Forelimb muscle (tissue), 1 donor: Measurements from ENCODE around the gene NCF4. TPM values are rescaled to one million over a fixed set of nuclear protein-coding genes. Genes with fewer than 3 reads are reported as not detected.

Experiments
- DNase-seq: peaks from one replicate; pipeline ENCODE4 v3.0.0-alpha.2; 2013; ENCODE audit warnings: low read depth
- polyA plus RNA-seq: library from polyadenylated mRNA; unstranded; fragments of 120-200 nt; gene quantifications from one replicate; pipeline ENCODE4 v1.2.1, GENCODE V29; 2013; ENCODE audit not compliant: insufficient read length

NCF4 gene
- polyA plus RNA-seq, 1 donor: 2.9 TPM

DNA sequence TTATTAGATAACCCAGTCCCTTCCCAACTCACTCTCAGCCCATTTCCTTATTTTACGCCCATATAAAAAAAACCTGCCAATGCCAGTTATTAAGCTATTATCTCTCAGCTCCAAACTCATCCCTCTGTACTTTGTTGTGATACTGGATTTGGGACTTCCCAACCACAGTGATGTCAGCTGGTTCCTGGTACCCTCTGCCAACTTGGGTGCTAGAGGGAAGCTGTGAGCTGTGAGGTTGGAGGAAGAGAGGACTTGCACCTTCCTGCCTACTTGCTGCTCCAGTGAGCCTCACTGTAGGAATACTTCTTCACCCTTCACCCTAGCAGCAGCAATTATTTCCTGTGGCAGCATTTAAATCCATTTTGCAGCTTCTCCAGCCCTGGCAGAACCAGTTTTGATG lies 33.5 kb downstream of the NCF4 start:
- no peak for DNase-seq

DNA sequence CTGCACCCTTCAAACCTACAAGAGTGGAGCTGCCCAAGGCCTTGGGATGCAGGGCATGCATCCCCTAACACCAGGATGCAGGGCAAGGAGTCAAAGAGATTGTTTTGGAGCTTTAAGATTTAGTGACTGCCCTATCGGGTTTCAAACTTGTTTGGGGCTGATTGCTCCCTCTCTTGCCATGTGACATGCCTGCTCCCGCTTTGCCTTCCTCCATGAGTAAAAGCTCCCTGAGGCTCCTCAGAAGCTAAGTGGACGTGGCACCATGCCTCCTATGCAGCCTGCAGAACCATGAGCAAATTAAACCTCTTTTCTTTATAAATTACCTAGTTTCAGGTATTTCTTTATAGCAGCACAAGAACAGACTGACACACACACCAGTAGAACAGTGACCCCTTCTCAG lies 36.8 kb downstream of the NCF4 start:
- no peak for DNase-seq

DNA sequence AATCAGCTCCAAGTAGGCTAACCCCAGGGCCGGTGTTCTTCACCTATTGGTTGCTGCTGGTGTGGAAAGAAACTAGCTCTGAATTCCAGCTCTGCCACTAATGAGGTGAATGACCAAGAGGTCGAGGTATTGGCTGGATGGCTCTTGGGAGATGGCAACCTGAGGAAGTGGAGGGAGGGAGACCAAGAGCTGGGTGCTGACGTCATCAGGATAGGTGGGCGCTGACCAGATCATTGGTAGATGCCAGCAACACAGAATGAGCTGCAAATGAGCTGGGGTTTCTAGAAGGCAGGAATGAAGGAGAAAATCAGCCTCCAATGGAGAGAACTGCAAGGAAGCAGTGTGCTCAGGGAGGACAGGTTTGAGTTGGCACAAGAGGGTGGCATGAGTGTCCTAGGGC lies 37.9 kb downstream of the NCF4 start:
- no peak for DNase-seq

- DNase-seq: no peak
These were observed 38.7 kb downstream of the NCF4 start for GRCh38 chr22:36899498-36899897.

GRCh38 chr22:36900225-36900624 lies 39.4 kb downstream of the NCF4 start:
- DNase-seq: no peak

GRCh38 chr22:36900880-36901279 lies 40.1 kb downstream of the NCF4 start:
- DNase-seq: no peak

DNA sequence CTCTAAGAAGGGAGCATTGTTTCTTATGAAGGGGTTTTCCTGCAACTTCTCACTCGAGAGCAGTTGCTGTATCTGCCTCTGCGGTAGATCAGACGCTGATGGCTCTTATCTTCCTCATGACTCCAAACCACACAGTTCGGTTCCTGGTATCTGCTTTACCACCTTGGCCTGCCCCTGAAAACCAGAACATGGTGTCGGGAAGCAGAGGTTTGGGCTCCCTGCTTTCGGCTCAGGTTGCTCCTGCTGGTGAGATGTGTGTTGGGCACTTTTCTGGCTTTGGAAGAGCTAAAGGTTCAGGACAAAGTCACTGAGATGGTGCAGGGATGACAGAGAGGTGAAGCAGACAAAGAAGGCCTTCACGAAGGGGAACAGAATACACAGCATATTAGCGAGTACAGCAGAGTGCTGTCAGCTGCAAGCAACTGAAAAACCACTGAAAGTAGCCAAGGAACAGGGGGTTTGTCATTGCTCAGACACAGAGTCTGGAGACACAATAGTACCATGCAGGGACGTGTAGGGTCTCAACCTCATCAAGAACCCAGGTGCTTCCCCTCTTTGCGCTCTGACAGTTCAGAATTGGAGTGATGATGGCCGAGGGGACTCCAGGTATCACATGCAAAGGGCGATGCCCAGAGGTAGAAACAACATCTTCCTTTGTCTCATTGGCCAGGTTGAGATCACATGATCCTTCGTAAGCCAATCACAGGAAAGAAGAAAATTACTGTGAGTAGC lies 40.8 kb downstream of the NCF4 start:
- no peak for DNase-seq

DNA sequence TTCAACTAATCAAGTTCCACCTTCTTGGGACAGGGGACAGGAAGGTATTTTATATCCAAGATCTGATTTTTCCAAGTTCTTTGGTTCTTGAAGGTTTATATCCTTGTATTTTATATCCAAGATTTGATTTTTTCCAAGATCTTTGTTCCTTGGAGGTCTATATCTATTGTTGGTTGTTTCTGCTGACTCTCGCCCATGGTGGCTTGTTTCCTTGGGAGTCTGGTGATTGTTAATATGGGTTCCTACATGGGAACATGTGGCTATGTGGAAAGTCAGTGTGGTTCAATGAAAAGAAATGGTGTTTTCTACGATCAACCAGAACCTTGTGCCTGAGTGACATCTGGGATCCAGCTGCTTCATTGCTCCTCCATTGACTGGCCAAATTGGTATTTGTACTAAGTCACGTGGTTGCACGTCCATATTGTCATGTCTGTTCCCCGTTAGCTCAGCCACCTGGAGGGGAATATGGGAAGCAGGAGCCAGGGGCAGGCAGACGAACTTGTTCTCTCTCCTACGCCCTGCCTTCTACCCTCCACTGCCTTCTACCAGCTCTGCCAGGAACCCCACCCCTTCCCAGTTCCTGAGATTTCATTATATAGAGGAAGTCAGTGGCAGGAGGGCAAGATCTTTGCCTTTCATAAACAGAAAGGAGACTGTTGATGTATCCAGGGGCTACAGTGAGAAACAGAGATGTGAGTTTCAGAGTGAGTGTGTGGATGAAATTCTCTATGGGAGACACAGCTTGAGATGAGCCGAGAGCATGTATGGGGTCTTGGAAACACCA lies 41.5 kb downstream of the NCF4 start:
- no peak for DNase-seq

DNA sequence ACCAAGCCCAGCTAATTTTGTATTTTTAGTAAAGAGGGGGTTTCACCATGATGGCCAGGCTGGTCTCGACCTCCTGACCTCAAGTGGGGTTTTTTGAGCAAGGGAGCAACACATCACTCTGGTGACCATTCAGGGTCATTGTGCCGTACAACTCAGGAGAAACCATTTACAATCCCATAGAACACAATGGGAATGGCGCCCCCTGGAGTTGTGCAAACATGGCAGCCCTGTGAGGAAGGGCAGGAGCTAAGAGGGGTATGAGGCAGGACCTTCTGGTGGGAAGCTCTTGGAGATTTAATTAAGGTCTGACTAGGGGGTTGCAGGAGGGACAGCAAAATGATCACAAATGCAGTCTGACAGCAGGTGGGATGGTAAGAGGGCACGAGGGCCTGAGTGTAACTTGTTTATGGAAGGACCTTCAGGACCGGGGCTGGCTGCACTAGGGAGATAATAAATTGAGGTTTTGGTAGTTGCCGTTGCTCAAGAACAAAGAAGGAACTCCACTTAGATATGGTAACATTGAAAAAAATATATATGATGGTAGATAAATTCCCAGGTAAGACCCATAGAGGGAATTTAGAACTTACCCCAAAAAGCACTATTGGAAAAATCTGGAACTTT lies 43.6 kb downstream of the NCF4 start:
- DNase-seq: no peak

GRCh38 chr22:36907253-36908195 lies 46.7 kb downstream of the NCF4 start:
- DNase-seq: no peak

DNA sequence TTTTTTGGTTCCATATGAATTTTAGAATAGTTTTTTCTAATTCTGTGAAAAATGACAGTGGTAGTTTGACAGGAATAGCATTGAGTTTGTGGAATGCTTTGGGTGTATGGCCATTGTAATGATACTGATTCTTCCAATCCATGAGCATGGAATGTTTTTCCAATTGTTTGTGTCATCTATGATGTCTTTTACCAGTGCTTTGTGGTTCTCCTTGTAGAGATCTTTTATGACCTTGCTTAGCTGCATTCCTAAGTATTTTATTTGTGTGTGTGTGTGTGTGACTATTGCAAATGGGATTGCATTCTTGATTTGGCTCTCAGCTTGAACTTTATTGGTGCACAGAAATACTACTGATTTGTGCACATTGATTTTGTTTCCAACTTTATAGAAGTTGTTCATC lies 49.7 kb downstream of the NCF4 start:
- no peak for DNase-seq

DNA sequence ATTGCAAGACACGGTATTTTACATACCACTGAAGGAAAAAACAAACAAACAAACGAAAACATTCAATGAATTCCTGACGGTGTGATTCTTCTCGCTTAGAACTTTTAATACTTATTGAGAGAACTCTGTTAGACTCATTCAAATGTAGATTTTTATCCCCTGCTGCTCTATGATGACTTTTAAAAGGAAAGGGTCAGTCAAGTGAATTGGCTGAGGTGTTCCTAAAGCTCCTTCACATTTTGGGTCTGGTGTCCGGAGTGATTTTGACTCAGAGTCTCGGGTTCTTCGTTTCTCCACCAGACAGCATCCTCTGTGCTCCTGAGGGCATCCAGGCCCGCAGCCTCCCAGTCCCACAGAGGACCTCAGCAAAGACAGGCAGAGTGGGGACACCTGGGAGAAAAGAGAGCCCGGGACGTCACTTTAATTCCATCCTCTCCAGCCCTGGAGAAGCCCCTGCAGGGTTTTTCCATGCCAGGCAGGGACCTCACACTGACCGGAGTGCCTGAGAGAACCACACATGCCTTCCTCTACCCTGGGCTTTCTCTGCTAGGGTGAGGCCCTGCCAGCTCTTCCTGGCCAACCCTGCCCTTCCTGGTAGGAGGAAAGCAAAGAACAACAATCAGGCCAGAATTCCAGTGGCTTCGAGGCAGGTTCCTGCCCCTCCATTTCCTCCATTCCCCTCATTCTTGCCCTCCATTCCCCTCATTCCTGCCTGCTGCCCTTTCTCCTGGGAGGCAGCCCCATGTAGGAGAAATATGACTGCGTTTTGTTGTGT lies 51.3 kb downstream of the NCF4 start:
- DNase-seq: no peak

GRCh38 chr22:36912694-36913426 lies 52.1 kb downstream of the NCF4 start:
- no peak for DNase-seq

DNA sequence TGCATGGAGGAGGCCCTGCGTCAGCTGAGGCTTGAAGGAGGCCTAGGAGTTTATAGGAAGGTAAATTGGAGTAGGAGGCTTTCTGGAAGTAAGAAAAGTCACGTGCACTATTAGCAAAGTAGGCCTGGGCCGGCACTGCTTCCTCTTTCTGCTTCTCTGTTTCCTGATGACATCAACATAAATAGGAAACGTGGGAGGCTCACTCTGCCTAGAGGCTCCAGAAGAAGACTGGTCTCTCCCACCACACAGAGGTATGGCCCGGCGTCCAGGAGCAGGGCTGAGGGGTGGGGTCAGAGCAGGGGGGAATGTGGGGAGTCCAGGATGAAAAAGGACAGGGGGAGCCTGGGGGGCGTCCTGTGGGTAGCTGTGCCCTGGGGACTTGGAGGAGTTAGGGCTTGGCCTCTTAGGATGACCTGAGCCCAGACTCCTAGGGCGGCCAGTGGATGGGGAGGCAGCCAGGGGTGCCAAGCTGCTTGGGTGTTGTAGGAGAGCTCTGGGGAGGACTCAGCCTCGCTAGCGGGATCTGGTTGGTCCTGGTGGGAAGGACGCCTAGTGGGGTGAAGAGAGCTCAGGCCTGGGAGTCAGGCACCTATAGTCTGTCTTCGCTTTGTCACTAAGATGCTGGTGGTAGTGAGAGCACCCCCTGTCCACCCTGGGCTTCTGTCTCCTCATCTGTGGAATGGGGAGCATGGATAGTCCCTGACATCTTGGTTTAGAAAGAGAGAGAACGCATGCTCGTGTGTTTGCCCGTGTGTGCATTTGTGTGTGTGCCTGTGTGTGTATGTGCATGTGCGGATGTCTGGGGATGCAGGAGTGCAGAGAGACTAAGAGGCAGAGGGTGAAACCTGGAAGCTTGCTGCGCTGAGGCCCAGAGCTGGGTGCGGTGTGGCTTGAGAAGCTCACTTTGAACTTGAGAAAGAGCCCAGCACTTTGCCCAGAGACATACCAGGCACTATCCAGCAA lies 52.9 kb downstream of the NCF4 start, which contains the start of gene CSF2RB:
Gene CSF2RB, plus strand, starts transcription at position 202 of the 963 bp plus-strand sequence. CDS start 8,580 bp downstream, outside the sequence.
- DNase-seq: no peak

- DNase-seq: no peak
These were observed 53.6 kb downstream of the NCF4 start for GRCh38 chr22:36914390-36914752.

GRCh38 chr22:36916034-36916433 lies 55.2 kb downstream of the NCF4 start:
- no peak for DNase-seq

GRCh38 chr22:36918586-36919284 lies 57.9 kb downstream of the NCF4 start:
- no peak for DNase-seq
